Uterus (tissue), 2 donors: ENCODE measurements around the gene PIERCE2.

Source experiments
- POLR2A ChIP-seq, 2 donors: fragments of 450-650 bp; IDR thresholded peaks; one replicate each; pipeline ENCODE4 v1.6.1; 2016; ENCODE audit warnings: antibody characterized with exemption in 2 of 2, mild to moderate bottlenecking in 1 of 2, moderate library complexity in 1 of 2
- TF ChIP-seq, protein P1 (sequence below), 4 experiments: fragments of 200-600 bp in 2 of 4; fragments of 450-650 bp in 2 of 4; sonication (generic) in 2 of 4; IDR thresholded peaks; one replicate each; pipeline ENCODE4 v1.5.1; 2016 to 2019; ENCODE audit warnings: antibody characterized with exemption in 4 of 4, mild to moderate bottlenecking in 2 of 4, moderate library complexity in 1 of 4

DNA sequence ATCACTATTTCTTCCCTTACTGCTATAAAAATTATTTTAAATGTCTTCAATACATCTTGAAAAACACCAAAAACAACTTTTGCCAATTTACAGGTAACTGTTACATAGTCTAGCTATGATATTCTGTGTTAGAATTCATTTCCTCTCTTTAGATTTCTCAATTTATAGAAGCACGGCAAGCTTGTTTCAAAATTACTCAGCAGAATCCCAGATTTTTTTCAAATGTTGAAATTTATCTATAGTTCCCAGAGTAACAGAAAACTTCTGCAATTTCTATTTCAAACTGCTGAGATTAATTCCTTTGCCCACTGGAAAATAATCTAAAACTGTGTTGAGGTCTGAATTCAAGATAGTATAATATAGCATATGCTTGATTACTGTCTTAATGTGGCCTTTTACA, 41.3 kb upstream of the PIERCE2 start:
- TF ChIP-seq, protein P1, sequence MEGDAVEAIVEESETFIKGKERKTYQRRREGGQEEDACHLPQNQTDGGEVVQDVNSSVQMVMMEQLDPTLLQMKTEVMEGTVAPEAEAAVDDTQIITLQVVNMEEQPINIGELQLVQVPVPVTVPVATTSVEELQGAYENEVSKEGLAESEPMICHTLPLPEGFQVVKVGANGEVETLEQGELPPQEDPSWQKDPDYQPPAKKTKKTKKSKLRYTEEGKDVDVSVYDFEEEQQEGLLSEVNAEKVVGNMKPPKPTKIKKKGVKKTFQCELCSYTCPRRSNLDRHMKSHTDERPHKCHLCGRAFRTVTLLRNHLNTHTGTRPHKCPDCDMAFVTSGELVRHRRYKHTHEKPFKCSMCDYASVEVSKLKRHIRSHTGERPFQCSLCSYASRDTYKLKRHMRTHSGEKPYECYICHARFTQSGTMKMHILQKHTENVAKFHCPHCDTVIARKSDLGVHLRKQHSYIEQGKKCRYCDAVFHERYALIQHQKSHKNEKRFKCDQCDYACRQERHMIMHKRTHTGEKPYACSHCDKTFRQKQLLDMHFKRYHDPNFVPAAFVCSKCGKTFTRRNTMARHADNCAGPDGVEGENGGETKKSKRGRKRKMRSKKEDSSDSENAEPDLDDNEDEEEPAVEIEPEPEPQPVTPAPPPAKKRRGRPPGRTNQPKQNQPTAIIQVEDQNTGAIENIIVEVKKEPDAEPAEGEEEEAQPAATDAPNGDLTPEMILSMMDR (IDR thresholded peaks at IDR 0.05): no peak
- no peak for TF ChIP-seq POLR2A (IDR thresholded peaks at IDR 0.05)
